ENCODE data around the gene METTL24. TPM values are rescaled to one million over a fixed set of nuclear protein-coding genes. Genes with fewer than 3 reads are reported as not detected.

The METTL24 gene
- total RNA-seq, 1 donor from 2014 or later: 28.1 TPM

DNA sequence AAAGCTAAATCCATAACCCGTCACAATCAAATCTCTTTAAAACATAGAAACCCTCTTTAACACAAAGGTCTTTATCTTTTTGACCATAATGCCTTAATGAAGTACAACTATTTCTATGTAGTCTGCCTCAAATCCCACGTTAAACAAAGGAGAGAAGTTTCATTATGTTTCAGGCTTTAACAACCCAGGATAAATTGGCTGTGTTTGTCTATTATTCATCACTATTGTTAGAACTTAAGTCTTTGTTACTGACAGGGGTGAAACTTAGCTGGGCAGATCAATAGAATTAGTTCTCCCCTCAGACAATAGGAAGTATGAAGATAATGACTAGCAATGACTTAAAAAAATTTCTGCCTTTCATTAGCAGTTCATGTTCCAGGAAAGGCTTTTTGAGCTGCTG lies 10.1 kb upstream of the METTL24 start:
- peaks cover 3% of the 10 kb centered on the region for H3K9me3 Mint-ChIP-seq

DNA sequence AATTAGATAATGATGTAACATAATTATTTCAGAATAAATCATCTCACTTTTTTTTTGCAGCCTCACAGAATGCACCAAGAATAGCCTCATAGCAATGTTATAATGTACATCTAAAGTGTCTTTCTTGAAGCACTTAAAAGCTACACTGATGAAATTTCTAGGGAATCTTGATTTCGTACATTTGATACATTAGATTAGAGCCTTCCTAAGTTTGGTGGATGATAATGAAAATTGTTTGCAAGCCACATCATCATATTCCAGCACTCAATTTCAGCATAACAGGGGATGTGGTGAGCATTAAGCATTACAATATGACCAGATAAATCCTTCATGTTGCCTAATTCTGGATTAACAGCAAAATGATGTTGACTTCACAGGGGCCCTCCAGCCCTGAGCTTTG lies 9.7 kb upstream of the METTL24 start:
- H3K4me3 Mint-ChIP-seq: no peak overlapping the region
- no peaks in the 10 kb centered on the region for H3K36me3 Mint-ChIP-seq
- peaks cover 3% of the 10 kb centered on the region for H3K9me3 Mint-ChIP-seq
- TF ChIP-seq, protein P1, sequence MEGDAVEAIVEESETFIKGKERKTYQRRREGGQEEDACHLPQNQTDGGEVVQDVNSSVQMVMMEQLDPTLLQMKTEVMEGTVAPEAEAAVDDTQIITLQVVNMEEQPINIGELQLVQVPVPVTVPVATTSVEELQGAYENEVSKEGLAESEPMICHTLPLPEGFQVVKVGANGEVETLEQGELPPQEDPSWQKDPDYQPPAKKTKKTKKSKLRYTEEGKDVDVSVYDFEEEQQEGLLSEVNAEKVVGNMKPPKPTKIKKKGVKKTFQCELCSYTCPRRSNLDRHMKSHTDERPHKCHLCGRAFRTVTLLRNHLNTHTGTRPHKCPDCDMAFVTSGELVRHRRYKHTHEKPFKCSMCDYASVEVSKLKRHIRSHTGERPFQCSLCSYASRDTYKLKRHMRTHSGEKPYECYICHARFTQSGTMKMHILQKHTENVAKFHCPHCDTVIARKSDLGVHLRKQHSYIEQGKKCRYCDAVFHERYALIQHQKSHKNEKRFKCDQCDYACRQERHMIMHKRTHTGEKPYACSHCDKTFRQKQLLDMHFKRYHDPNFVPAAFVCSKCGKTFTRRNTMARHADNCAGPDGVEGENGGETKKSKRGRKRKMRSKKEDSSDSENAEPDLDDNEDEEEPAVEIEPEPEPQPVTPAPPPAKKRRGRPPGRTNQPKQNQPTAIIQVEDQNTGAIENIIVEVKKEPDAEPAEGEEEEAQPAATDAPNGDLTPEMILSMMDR (IDR thresholded peaks at IDR 0.05; ENCODE audit: unreplicated experiment): no peak
- no peaks in the 10 kb centered on the region for H3K27me3 Mint-ChIP-seq (ENCODE audit: low read depth)
- H3K27ac Mint-ChIP-seq: no peak overlapping the region
- H3K4me1 Mint-ChIP-seq: peaks cover 54% of the 10 kb centered on the region
- DNase-seq (ENCODE audit: low spot score in 2 of 2, unreplicated experiment in 2 of 2): no peak

More for the DNA sequence above, 10.1 kb upstream of the METTL24 start:
- H3K36me3 Mint-ChIP-seq: no peaks in the 10 kb centered on the region
- peak overlapping the region; percentile 68 for H3K27ac Mint-ChIP-seq
- no peak for DNase-seq (ENCODE audit: low spot score in 2 of 2, unreplicated experiment in 2 of 2)
- no peaks in the 10 kb centered on the region for H3K27me3 Mint-ChIP-seq (ENCODE audit: low read depth)
- TF ChIP-seq, protein P1 (IDR thresholded peaks at IDR 0.05; ENCODE audit: unreplicated experiment): no peak
- peaks cover 54% of the 10 kb centered on the region for H3K4me1 Mint-ChIP-seq
- H3K4me3 Mint-ChIP-seq: no peak overlapping the region

DNA sequence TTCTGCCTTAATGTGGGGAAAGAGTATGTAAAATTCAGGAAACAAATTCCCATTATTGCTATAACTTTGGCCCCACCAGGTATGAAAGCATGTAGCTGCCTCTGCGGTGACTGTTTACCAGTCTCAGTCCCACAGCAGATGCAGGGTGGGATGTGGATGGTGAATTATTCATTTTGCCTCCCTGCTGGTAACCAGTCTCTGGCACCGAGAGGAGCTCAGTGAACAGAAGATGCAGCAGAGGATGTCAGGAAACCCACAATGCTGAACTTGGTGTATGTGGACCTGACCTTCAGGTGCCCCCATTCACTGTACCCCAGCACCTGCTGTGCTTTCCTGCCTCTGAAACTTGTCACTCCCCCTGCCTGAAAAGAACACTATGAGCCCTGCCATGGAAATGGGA lies 8.8 kb upstream of the METTL24 start:
- H3K4me1 Mint-ChIP-seq: peaks cover 54% of the 10 kb centered on the region
- DNase-seq (ENCODE audit: low spot score in 2 of 2, unreplicated experiment in 2 of 2): no peak
- H3K9me3 Mint-ChIP-seq: peaks cover 6% of the 10 kb centered on the region
- peaks cover 6% of the 10 kb centered on the region for H3K36me3 Mint-ChIP-seq
- no peak overlapping the region for H3K27ac Mint-ChIP-seq
- H3K27me3 Mint-ChIP-seq (ENCODE audit: low read depth): no peaks in the 10 kb centered on the region
- H3K4me3 Mint-ChIP-seq: no peak overlapping the region
- TF ChIP-seq, protein P1 (IDR thresholded peaks at IDR 0.05; ENCODE audit: unreplicated experiment): no peak

DNA sequence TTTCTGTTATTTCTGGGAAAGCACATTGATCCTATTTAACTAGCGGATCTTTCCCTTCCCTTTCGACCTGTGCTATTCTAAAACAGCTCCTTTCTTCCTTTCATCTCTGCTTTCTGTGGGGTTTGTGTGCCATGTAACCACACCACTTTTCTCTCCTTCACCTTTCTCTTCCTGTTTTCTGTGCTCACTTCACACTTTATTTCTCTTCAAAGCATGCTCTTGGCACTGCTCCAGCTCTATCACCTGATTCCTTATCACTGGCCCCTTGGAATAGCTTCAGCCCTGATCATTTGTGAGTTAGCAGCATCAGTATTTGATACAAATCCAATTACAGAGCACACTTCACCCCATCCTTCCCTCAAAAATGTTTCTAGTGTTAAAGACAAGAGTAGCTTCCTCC lies 8.1 kb upstream of the METTL24 start:
- no peaks in the 10 kb centered on the region for H3K27me3 Mint-ChIP-seq (ENCODE audit: low read depth)
- TF ChIP-seq, protein P1 (IDR thresholded peaks at IDR 0.05; ENCODE audit: unreplicated experiment): no peak
- H3K27ac Mint-ChIP-seq: peak overlapping the region; percentile 75
- peaks cover 10% of the 10 kb centered on the region for H3K36me3 Mint-ChIP-seq
- DNase-seq (ENCODE audit: low spot score in 2 of 2, unreplicated experiment in 2 of 2): no peak
- H3K4me3 Mint-ChIP-seq: no peak overlapping the region
- H3K9me3 Mint-ChIP-seq: peaks cover 11% of the 10 kb centered on the region
- peaks cover 54% of the 10 kb centered on the region for H3K4me1 Mint-ChIP-seq

DNA sequence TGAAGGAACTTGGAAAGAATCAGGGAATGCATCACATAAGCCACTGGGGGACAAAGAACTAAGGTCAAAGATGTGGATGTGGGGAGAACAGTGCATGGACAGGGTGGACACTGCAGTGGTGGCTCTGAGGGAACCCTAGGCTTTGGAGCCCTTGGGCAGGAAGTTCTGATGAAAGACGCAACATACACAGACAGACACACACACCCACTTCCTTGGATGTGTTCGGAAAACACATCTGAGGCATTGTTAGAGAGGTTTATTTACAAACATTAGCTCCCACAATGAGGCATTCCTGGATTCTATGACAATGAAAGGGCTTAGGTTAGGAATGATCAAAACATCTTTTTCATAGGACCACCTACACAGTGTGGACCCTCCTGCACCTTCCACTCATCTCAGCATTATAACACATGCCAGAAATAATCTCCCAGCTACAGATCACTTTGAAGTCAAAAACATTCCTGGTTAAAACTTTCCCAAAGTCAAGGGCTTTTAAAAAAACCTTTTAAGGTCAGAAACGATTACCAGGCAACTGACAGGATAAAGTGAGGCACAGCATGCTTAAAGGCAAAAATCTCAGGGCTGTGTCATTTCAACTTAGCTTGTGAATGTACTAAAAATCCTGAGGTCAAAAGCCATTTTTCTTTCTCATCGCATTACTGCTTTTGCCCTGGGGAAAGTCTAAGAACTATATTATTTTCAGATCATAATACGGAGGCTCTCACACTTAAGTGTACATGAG lies 6.4 kb upstream of the METTL24 start:
- DNase-seq (ENCODE audit: low spot score in 2 of 2, unreplicated experiment in 2 of 2): no peak
- Mint-ChIP-seq H3K27me3 (ENCODE audit: low read depth) (no peaks in the 10 kb centered on the region), H3K4me1 (peaks cover 62% of the 10 kb centered on the region), H3K4me3 (no peak overlapping the region), H3K36me3 (peaks cover 13% of the 10 kb centered on the region), H3K9me3 (peaks cover 15% of the 10 kb centered on the region), H3K27ac (peak overlapping the region; percentile 66)
- TF ChIP-seq, protein P1 (IDR thresholded peaks at IDR 0.05; ENCODE audit: unreplicated experiment): no peak

Data from mesothelial cell of epicardium (in vitro differentiated cells).